Activated T-helper 2 cell treated with anti-CD3 and anti-CD28 coated beads, Interferon-gamma antibody, Interleukin-2, Interleukin-4, amounts not matched to agents 10 μg/mL and 5 μg/mL and 100 μg/mL, durations not matched to agents 14 hours and 24 hours and 36 hours (primary cell): ENCODE results near the gene PLGRKT. TPM values are rescaled to one million over a fixed set of nuclear protein-coding genes. Genes with fewer than 3 reads are reported as not detected.
A peak's percentile ranks its signal among the peaks of the same experiment; 100 is the strongest.

Experiments
- DNase-seq: peaks from one replicate; pipeline ENCODE4 v3.0.0; 2021; ENCODE audit warnings: low spot score
- H3K27ac Mint-ChIP-seq: one replicate; pipeline ENCODE4 v1.8.0; 2021; ENCODE audit warnings: mixed read lengths
- H3K27me3 Mint-ChIP-seq: one replicate; pipeline ENCODE4 v1.8.0; 2021; ENCODE audit warnings: low read depth, mixed read lengths
- H3K36me3 Mint-ChIP-seq: one replicate; pipeline ENCODE4 v1.8.0; 2021; ENCODE audit warnings: low read depth, mixed read lengths
- H3K4me1 Mint-ChIP-seq: one replicate; pipeline ENCODE4 v1.8.0; 2021; ENCODE audit warnings: low read depth, mixed read lengths
- H3K4me3 Mint-ChIP-seq: one replicate; pipeline ENCODE4 v1.8.0; 2021; ENCODE audit warnings: low read depth, mild to moderate bottlenecking, moderate library complexity, mixed read lengths
- H3K9me3 Mint-ChIP-seq: one replicate; pipeline ENCODE4 v1.8.0; 2021; ENCODE audit warnings: mixed read lengths
- intact Hi-C: fragments of 100-400 bp; cut with micrococcal nuclease; formaldehyde crosslinking; loops from one replicate; pipeline ENCODE4 v1.15.1; 2023
- total RNA-seq: library from RNA; stranded (reverse); gene quantifications from 2 replicates; pipeline ENCODE4 v1.2.3, GENCODE V29; 2022

Gene PLGRKT
- total RNA-seq, 1 donor from 2014 or later: 39.3 TPM

- DNase-seq: no peak
- no peaks in the 10 kb centered on the region for H3K9me3 Mint-ChIP-seq
- H3K4me3 Mint-ChIP-seq: no peak overlapping the region
- H3K27ac Mint-ChIP-seq: no peak overlapping the region
- intact Hi-C loops: loop anchor here (5.0 kb wide), 1 partner anchor 40 kb away; no protein-coding TSS in a partner anchor
- no peaks in the 10 kb centered on the region for H3K27me3 Mint-ChIP-seq
- peaks cover 18% of the 10 kb centered on the region for H3K4me1 Mint-ChIP-seq
- H3K36me3 Mint-ChIP-seq: peaks cover 8% of the 10 kb centered on the region
Observed at GRCh38 chr9:5382479-5382878, 55.2 kb downstream of the PLGRKT start.

GRCh38 chr9:5375790-5376477 is 61.8 kb downstream of the PLGRKT start:
- H3K4me1 Mint-ChIP-seq: peaks cover 17% of the 10 kb centered on the region
- DNase-seq: no peak
- H3K36me3 Mint-ChIP-seq: peaks cover 16% of the 10 kb centered on the region
- H3K9me3 Mint-ChIP-seq: no peaks in the 10 kb centered on the region
- peak overlapping the region; percentile 73 for H3K27ac Mint-ChIP-seq
- no peaks in the 10 kb centered on the region for H3K27me3 Mint-ChIP-seq
- no peak overlapping the region for H3K4me3 Mint-ChIP-seq
- intact Hi-C loops: loop anchor here (1.0 kb wide), 1 partner anchor 12 kb away; no protein-coding TSS in a partner anchor

GRCh38 chr9:5375091-5375490 is 62.6 kb downstream of the PLGRKT start:
- Mint-ChIP-seq H3K27ac (peak overlapping the region; percentile 9), H3K4me1 (peaks cover 17% of the 10 kb centered on the region), H3K36me3 (peaks cover 12% of the 10 kb centered on the region), H3K27me3 (no peaks in the 10 kb centered on the region), H3K4me3 (no peak overlapping the region), H3K9me3 (no peaks in the 10 kb centered on the region)
- intact Hi-C loops: loop anchor here (1.0 kb wide), 1 partner anchor 11 kb away; no protein-coding TSS in a partner anchor
- no peak for DNase-seq

GRCh38 chr9:5364294-5365024 is 73.3 kb downstream of the PLGRKT start:
- peaks cover 7% of the 10 kb centered on the region for H3K9me3 Mint-ChIP-seq
- H3K36me3 Mint-ChIP-seq: peaks cover 29% of the 10 kb centered on the region
- intact Hi-C loops: loop anchor here (1.0 kb wide), 2 partner anchors 11 to 25 kb away; no protein-coding TSS in a partner anchor
- no peaks in the 10 kb centered on the region for H3K27me3 Mint-ChIP-seq
- H3K4me1 Mint-ChIP-seq: peaks cover 17% of the 10 kb centered on the region
- H3K4me3 Mint-ChIP-seq: no peak overlapping the region
- no peak for DNase-seq
- peak overlapping the region; percentile 6 for H3K27ac Mint-ChIP-seq

GRCh38 chr9:5361326-5362010 is 76.3 kb downstream of the PLGRKT start:
- Mint-ChIP-seq H3K27ac (no peak overlapping the region), H3K9me3 (no peaks in the 10 kb centered on the region), H3K36me3 (peaks cover 33% of the 10 kb centered on the region), H3K4me1 (peaks cover 17% of the 10 kb centered on the region), H3K27me3 (no peaks in the 10 kb centered on the region), H3K4me3 (no peak overlapping the region)
- no peak for DNase-seq
- intact Hi-C loops: no loop called here

GRCh38 chr9:5360341-5360740 is 77.4 kb downstream of the PLGRKT start:
- Mint-ChIP-seq H3K4me3 (no peak overlapping the region), H3K36me3 (peaks cover 33% of the 10 kb centered on the region), H3K4me1 (peaks cover 15% of the 10 kb centered on the region), H3K9me3 (no peaks in the 10 kb centered on the region), H3K27ac (no peak overlapping the region), H3K27me3 (no peaks in the 10 kb centered on the region)
- DNase-seq: no peak
- intact Hi-C loops: no loop called here

GRCh38 chr9:5357431-5358105 is 80.2 kb downstream of the PLGRKT start:
- intact Hi-C loops: no loop called here
- Mint-ChIP-seq H3K27me3 (no peaks in the 10 kb centered on the region), H3K36me3 (peaks cover 21% of the 10 kb centered on the region), H3K27ac (no peak overlapping the region), H3K4me3 (no peak overlapping the region), H3K9me3 (no peaks in the 10 kb centered on the region), H3K4me1 (peaks cover 16% of the 10 kb centered on the region)
- no peak for DNase-seq

- H3K4me3 Mint-ChIP-seq: no peak overlapping the region
- H3K27me3 Mint-ChIP-seq: no peaks in the 10 kb centered on the region
- no peak overlapping the region for H3K27ac Mint-ChIP-seq
- H3K9me3 Mint-ChIP-seq: peaks cover 12% of the 10 kb centered on the region
- peaks cover 27% of the 10 kb centered on the region for H3K4me1 Mint-ChIP-seq
- H3K36me3 Mint-ChIP-seq: peaks cover 19% of the 10 kb centered on the region
- no peak for DNase-seq
- intact Hi-C loops: no loop called here
Observed at GRCh38 chr9:5355817-5356216, 81.9 kb downstream of the PLGRKT start.

- intact Hi-C loops: no loop called here
- Mint-ChIP-seq H3K27me3 (no peaks in the 10 kb centered on the region), H3K9me3 (peaks cover 18% of the 10 kb centered on the region), H3K4me3 (no peak overlapping the region), H3K36me3 (peaks cover 17% of the 10 kb centered on the region), H3K27ac (no peak overlapping the region), H3K4me1 (peaks cover 27% of the 10 kb centered on the region)
- no peak for DNase-seq
Observed at GRCh38 chr9:5355226-5355625, 82.5 kb downstream of the PLGRKT start.

GRCh38 chr9:5354184-5354583 is 83.5 kb downstream of the PLGRKT start:
- peaks cover 20% of the 10 kb centered on the region for H3K36me3 Mint-ChIP-seq
- no peak overlapping the region for H3K4me3 Mint-ChIP-seq
- intact Hi-C loops: no loop called here
- H3K27me3 Mint-ChIP-seq: no peaks in the 10 kb centered on the region
- no peak overlapping the region for H3K27ac Mint-ChIP-seq
- peaks cover 27% of the 10 kb centered on the region for H3K9me3 Mint-ChIP-seq
- DNase-seq: no peak
- H3K4me1 Mint-ChIP-seq: peaks cover 27% of the 10 kb centered on the region

- no peak overlapping the region for H3K27ac Mint-ChIP-seq
- intact Hi-C loops: no loop called here
- no peak overlapping the region for H3K4me3 Mint-ChIP-seq
- no peak for DNase-seq
- peaks cover 27% of the 10 kb centered on the region for H3K4me1 Mint-ChIP-seq
- peaks cover 36% of the 10 kb centered on the region for H3K9me3 Mint-ChIP-seq
- H3K36me3 Mint-ChIP-seq: peaks cover 16% of the 10 kb centered on the region
- H3K27me3 Mint-ChIP-seq: no peaks in the 10 kb centered on the region
Observed at GRCh38 chr9:5352637-5353248, 85.0 kb downstream of the PLGRKT start.
